NCI-H2171 treated with DMSO at 0.1 percent for 48 hours (cell line): ENCODE measurements around the gene SLC38A3.

Experiments
- DNase-seq: peaks from one replicate; lab custom pipeline; 2025; lab: John Stamatoyannopoulos, UW

The SLC38A3 gene

GRCh38 chr3:50268276-50268675 lies 63.2 kb downstream of the SLC38A3 start:
- no peak for DNase-seq

- DNase-seq = no peak
Observed at GRCh38 chr3:50268703-50269451, 63.8 kb downstream of the SLC38A3 start, which contains the start of gene SEMA3B. TSS of gene SEMA3B (plus strand) at chr3:50269147. CDS start at chr3:50269241, 94 bp downstream.

GRCh38 chr3:50269460-50269859 lies 64.4 kb downstream of the SLC38A3 start:
- no peak for DNase-seq

- DNase-seq = no peak
Observed at GRCh38 chr3:50269977-50270413, 64.9 kb downstream of the SLC38A3 start.

- DNase-seq = no peak
Observed at GRCh38 chr3:50270422-50271224, 65.6 kb downstream of the SLC38A3 start.
